GM12865 (cell line): ENCODE measurements around the gene STK32B.
"Not testable (repeated sequence)": the region's sequence is repeated elsewhere in the genome, so short reads cannot be mapped to it uniquely, and the experiment has no call there.

ENCODE experiments used
- DNase-seq: peaks from one replicate; pipeline ENCODE4 v3.0.0; 2010; ENCODE audit warnings: low read depth
- H3K4me3 ChIP-seq: 2 replicates; pipeline ENCODE4 v1.5.1; 2011; ENCODE audit warnings: mild to moderate bottlenecking, low read depth, low read length, control low read depth
- CTCF ChIP-seq: IDR thresholded peaks from 2 replicates; pipeline ENCODE4 v1.5.1; 2011; ENCODE audit warnings: low read length, control low read depth, low read depth, inconsistent platforms; ENCODE audit not compliant: insufficient read depth; ENCODE audit errors: missing control alignments

The STK32B gene

GRCh38 chr4:5160668-5161067, 109.4 kb downstream of the STK32B start:
- H3K4me3 ChIP-seq, result no peak overlapping the region
- no peak for TF ChIP-seq CTCF
- DNase-seq, result no peak

- no peak for DNase-seq
- H3K4me3 ChIP-seq, result no peak overlapping the region
- TF ChIP-seq CTCF, result no peak
Measured at GRCh38 chr4:5162909-5163508, 111.7 kb downstream of the STK32B start.

- H3K4me3 ChIP-seq, result no peak overlapping the region
- DNase-seq, result no peak
- no peak for TF ChIP-seq CTCF
Measured at GRCh38 chr4:5164221-5164912, 113.1 kb downstream of the STK32B start.

GRCh38 chr4:5165420-5166369, 114.4 kb downstream of the STK32B start:
- no peak for DNase-seq
- no peak for TF ChIP-seq CTCF
- H3K4me3 ChIP-seq, result no peak overlapping the region

- TF ChIP-seq CTCF, result no peak
- no peak overlapping the region for H3K4me3 ChIP-seq
- no peak for DNase-seq
Measured at GRCh38 chr4:5166377-5166776, 115.1 kb downstream of the STK32B start.

GRCh38 chr4:5168891-5169290, 117.6 kb downstream of the STK32B start:
- H3K4me3 ChIP-seq, result no peak overlapping the region
- no peak for TF ChIP-seq CTCF
- DNase-seq, result no peak

- H3K4me3 ChIP-seq, DNase-seq: not testable (repeated sequence)
Measured at GRCh38 chr4:5175836-5176235, 124.6 kb downstream of the STK32B start.
